Subcutaneous adipose tissue (tissue), 4 donors: ENCODE data around the gene PI4K2B. TPM values are rescaled to one million over a fixed set of nuclear protein-coding genes. Genes with fewer than 3 reads are reported as not detected.

Experiments
- CTCF ChIP-seq: fragments of 450-650 bp; IDR thresholded peaks from one replicate; pipeline ENCODE4 v1.5.1; 2016; ENCODE audit warnings: low read depth, mild to moderate bottlenecking, control low read depth, antibody characterized with exemption, moderate library complexity
- total RNA-seq, 4 donors: library from RNA; depleted of rRNA; stranded (reverse); fragments of >200 nt; gene quantifications; one replicate each; pipeline ENCODE4 v1.1.0, GENCODE V29; 2016

The PI4K2B gene
- total RNA-seq, 4 donors from 2014 or later = 11.7 to 28.6 (median 17.2) TPM

- no peak for TF ChIP-seq CTCF
These were observed 72.8 kb downstream of the PI4K2B start for GRCh38 chr4:25306518-25307057.

DNA sequence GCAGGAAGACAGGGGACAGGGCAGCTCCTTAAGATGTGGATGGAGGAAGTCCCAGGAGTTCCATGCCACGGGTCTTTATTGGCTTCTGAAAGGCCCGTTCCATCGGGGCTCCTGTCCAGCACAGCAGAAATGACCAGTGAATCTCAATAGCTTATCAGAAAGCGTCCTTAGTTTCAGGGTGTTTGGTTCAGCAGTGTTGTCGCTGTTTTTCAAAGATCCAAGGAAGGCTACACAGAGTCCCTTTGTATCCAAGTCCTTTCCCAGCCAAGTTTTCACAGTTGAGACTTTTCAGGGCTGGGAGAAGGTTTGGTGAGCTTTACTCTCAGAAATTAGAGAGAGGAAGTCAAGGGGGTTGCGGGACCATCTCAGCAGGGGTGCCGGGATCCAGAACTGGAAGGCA lies 73.8 kb downstream of the PI4K2B start:
- no peak for TF ChIP-seq CTCF

- TF ChIP-seq CTCF = no peak
These were observed 74.5 kb downstream of the PI4K2B start for GRCh38 chr4:25308306-25308705.

DNA sequence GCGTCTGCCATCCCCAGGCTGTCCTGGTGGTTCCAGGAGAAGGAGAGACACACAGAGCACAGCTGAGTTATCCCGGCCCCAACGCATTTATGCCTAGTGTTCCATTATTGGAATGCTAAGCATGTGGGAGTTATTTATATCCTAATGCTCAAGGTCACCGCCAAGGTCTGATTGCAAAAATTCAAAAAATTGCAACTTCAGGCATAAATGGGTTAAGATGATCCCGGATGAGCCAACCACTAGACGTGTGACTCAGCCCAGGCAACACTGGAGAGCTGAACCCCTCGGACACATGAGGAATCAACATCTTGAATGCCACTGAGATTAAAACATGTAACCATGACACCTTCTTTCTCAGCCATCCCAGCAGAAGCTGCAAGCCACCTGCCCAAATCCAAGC lies 74.9 kb downstream of the PI4K2B start:
- TF ChIP-seq CTCF = no peak

DNA sequence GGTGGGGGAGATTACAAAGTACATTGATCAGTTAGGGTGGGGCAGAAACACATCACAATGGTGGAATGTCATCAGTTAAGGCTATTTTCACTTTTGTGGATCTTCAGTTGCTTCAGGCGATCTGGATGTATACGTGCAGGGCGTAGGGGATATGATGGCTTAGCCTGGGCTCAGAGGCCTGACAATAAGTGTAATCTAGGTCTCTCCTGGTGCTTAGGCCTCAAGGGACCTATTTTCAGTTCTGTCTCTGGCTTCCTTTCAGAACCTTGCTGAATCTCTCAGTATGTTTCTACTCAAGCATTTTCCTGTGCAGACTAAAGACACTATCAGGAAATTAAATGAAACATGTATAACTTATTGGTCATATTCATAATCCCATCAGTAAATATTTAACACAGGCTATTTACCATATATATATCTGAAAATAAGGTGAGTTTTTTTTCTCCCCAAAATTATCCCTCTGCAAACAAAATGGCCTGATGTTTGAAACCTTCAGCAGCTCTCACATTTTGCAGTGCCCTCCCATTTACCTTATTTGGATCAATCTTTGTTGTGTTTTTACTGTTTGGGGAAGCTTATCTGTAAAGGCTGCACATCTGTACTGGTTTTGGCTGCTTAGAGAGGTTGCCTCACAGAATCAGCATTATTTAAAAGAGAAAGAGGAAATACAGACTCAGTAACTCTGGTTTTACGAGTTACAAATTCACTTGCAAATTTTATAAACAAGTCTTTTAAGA lies 76.4 kb downstream of the PI4K2B start:
- no peak for TF ChIP-seq CTCF

DNA sequence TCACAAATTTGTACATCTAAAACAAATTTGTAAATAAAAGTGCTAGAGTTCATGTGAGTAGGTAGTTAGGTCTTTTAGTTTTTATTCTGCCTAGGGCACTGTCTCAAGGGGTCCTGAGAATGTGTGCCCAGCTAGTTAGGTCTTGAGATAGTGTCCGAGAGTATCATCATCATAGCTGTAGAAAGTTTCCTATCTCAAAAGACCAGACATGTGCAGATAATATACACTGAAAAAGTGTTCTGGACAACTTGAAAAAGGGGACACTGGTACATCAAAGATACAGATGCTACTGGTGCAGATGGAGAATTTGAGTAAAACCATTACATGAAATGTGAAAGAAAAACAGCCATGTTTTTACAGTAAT lies 77.0 kb downstream of the PI4K2B start:
- no peak for TF ChIP-seq CTCF

GRCh38 chr4:25312496-25313200 lies 78.8 kb downstream of the PI4K2B start, which contains the start of gene ZCCHC4:
ZCCHC4 (plus strand) TSS chr4:25312774; CDS start chr4:25312810, 36 bp downstream.
- no peak for TF ChIP-seq CTCF
